ES-I3 (cell line): ENCODE measurements around the gene LEKR1.
"Not testable (repeated sequence)": the region's sequence is repeated elsewhere in the genome, so short reads cannot be mapped to it uniquely, and the experiment has no call there.

Experiments used
- H3K36me3 ChIP-seq: 2 replicates; pipeline ENCODE4 v1.6.1; 2013; ENCODE audit warnings: mild to moderate bottlenecking, low read length, control low read depth, moderate library complexity; ENCODE audit not compliant: insufficient read depth
- H3K4me1 ChIP-seq: 2 replicates; pipeline ENCODE4 v1.6.1; 2013; ENCODE audit warnings: mild to moderate bottlenecking, control low read depth, low read length; ENCODE audit not compliant: insufficient read depth
- H3K9ac ChIP-seq: 2 replicates; pipeline ENCODE4 v1.6.1; 2013; ENCODE audit warnings: low read depth, mild to moderate bottlenecking, low read length, moderate library complexity
- H3K9me3 ChIP-seq: 2 replicates; pipeline ENCODE4 v1.6.1; 2013; ENCODE audit warnings: mild to moderate bottlenecking, low read length, moderate library complexity; ENCODE audit not compliant: control insufficient read depth, insufficient read depth

The LEKR1 gene

DNA sequence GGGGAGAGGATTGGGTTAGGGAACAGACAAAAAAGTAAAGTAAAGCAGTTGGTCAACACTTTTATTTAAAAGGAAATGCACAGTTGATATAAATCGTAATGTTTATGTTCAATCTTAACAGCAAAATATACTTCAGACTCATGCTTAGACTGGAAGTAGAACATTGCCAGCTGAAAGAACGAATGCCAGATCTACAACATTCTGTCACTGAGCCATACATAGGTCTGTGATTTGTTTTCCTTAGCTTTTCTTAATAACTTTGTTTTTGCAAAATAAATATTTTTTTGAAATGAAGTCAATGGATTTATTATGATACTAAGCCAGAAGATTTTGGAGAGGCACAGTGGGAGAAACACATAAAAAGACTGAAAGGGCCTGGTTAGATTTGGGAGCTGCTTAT, 62.0 kb downstream of the LEKR1 start:
- H3K36me3 ChIP-seq = no peaks in the 10 kb centered on the region
- H3K9me3 ChIP-seq = no peaks in the 10 kb centered on the region
- H3K9ac ChIP-seq = no peak overlapping the region
- H3K4me1 ChIP-seq = no peaks in the 10 kb centered on the region

DNA sequence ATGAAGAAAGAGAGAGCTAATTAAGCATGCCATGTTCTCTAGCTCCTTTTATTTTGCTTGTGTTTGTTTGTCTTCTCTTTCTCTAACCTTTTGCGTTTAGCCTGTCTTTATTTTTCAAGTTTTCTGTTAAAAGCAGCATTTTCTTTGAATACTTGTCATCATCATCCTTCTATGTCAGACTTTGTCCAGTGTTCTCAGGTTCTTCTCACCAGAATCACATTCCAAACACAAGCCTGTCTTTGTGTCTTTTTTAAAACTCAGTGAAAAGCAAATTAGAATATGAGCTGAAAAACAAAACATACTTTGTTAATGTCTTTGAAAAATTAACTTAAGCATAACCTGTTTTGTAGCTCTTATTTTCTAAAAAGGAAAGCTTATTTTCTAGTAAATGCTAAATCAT, 62.4 kb downstream of the LEKR1 start:
- no peaks in the 10 kb centered on the region for H3K9me3 ChIP-seq
- no peaks in the 10 kb centered on the region for H3K36me3 ChIP-seq
- no peaks in the 10 kb centered on the region for H3K4me1 ChIP-seq

DNA sequence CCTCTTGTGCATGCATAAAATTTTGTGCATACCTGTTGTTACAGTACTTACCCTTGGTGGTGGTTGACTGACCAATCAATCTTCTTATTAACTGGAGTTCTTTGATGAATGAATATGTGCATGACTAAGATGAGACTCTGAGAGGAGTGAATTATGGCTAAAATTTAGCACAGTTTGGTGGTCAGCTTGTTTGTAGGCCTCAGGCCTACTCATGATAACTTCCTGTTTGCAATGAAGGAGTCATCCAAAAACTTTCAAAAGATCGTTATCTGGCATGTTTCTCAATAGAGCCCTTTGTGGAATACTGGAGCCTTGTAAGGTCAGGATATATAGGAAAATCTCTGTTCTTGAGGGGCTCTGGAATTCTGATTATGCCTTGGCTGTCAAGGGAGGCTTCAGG, 66.5 kb downstream of the LEKR1 start:
- H3K4me1 ChIP-seq = no peaks in the 10 kb centered on the region
- no peaks in the 10 kb centered on the region for H3K9me3 ChIP-seq
- H3K36me3 ChIP-seq = no peaks in the 10 kb centered on the region
- H3K9ac ChIP-seq = no peak overlapping the region

More for the DNA sequence above, 62.4 kb downstream of the LEKR1 start:
- H3K9ac ChIP-seq = no peak overlapping the region

DNA sequence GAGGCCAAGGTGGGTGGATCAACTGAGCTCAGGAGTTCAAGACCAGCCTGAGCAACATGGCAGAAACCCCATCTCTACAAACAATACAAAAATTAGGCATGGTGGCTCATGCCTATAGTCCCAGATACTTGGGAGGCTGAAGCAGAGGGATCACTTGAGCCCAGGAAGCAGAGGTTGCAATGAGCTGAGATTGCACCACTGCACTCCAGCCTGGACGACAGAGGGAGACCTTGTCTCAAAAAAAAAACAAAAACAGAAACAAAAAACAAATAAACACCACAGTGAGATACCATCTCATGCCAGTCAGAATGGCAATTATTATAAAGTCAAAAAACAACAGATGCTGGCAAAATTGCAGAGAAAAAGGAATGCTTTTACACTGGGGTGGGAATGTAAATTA, 69.2 kb downstream of the LEKR1 start:
- H3K9me3 ChIP-seq, H3K4me1 ChIP-seq, H3K9ac ChIP-seq, H3K36me3 ChIP-seq: not testable (repeated sequence)

DNA sequence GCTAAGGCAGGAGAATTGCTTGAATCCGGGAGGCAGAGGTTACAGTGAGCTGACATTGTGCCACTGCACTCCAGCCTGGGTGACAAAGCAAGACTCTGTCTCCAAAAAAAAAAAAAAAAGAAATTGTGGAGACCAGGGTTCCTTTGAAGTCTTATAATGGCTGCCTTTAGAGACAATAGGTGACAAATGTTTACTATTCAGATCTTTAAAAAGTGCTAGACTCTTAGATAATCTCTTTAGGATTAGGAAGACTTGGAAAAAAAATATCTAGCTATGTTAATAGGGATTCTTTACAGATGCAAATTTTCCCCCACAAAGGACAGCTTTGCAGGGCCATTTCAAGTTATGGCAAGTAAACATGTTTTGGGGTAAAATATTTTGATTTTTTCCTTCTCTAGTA, 71.7 kb downstream of the LEKR1 start:
- H3K36me3 ChIP-seq, H3K9ac ChIP-seq: not testable (repeated sequence)

DNA sequence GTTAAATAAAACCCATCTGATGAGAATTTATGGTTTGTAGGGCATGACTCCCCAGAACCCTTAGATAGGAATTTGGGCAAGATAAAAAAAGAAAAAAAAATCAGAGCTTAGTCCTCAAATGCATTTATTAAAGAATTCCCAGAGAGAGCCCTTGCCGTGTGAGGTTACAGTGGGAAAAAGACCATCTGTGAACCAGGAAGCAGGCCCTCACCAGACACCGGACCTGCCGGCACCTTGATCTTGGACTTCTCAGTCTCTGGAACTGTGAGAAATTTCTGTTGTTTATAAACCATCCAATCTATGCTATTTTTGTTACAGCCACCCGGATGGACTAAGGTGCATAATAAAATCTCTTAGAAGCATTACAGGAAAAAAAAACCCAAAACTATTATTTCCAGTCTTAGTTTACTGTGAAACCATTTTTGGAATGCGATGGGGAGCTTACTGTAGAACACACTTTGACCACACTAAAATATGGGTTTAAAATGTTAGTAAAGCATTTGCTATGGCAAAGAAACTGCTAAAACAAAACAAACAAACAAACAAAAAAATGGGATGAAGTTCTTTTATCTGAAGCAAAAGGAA, 72.2 kb downstream of the LEKR1 start:
- Histone ChIP-seq H3K36me3 (no peaks in the 10 kb centered on the region), H3K4me1 (no peaks in the 10 kb centered on the region; the same call in 1 of the 2 replicates), H3K9me3 (no peaks in the 10 kb centered on the region), H3K9ac (no peak overlapping the region)

More for the DNA sequence above, 71.7 kb downstream of the LEKR1 start:
- not testable (repeated sequence) for H3K9me3 ChIP-seq, H3K4me1 ChIP-seq

DNA sequence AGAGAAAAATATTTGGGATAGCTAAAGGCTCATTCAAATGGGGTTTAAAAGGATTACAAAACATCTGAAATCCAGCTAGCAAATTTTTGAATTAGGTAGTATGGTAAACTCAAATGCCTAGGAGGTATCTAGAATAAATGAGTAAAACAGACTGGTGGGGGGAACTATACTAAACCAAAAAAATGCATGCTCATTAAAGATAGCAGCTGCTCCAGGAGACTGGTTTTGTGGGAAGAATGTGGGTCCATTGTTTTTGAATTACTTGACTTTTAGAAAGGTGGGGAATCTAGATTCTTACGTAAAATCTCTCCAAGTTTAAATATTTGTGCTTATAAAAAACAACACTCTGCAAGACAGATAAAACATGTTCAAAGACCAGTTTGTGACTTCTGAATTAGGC, 73.8 kb downstream of the LEKR1 start:
- Histone ChIP-seq H3K9ac (no peak overlapping the region), H3K9me3 (no peaks in the 10 kb centered on the region), H3K4me1 (no peaks in the 10 kb centered on the region; the same call in 1 of the 2 replicates), H3K36me3 (no peaks in the 10 kb centered on the region)

DNA sequence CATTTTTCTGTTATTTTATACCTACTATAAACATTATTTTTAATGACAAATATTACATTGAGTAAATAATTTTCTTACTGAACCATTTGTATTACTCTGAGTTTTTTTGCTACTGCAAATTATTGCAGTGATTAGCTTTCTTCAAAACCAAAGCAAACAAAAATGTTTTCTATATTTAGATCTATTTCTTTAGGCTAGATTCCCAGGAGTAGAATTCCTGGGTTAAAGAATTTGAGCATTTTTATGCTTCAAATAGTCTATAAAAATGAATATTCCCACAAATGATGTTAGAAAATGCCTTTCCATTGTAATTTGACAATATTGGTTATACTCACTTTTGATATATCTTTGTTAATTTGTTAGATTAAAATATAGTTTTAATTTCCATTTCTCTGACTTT, 76.8 kb downstream of the LEKR1 start:
- Histone ChIP-seq H3K4me1 (no peaks in the 10 kb centered on the region; the same call in 1 of the 2 replicates), H3K9me3 (no peaks in the 10 kb centered on the region), H3K9ac (no peak overlapping the region), H3K36me3 (no peaks in the 10 kb centered on the region)

DNA sequence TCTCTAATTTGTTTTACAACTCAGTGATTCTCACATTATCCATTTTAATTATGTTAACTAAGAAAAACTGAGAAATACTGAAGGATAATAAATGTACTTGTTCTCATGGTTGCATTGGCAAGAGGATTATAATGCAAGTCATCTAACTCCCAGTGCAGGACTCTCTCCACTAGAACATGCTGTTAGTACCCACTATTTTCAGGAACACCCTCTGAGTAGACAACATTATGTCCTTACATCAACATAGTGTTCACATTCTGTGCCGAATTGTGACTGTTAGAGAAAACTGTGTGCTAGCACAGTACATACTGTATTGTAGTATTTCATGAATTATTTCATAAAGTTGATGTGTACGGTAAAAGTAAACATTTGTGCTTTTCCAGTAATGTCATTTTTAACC, 80.1 kb downstream of the LEKR1 start:
- no peaks in the 10 kb centered on the region for H3K36me3 ChIP-seq
- no peaks in the 10 kb centered on the region for H3K9me3 ChIP-seq
- no peaks in the 10 kb centered on the region for H3K4me1 ChIP-seq
- H3K9ac ChIP-seq = no peak overlapping the region

DNA sequence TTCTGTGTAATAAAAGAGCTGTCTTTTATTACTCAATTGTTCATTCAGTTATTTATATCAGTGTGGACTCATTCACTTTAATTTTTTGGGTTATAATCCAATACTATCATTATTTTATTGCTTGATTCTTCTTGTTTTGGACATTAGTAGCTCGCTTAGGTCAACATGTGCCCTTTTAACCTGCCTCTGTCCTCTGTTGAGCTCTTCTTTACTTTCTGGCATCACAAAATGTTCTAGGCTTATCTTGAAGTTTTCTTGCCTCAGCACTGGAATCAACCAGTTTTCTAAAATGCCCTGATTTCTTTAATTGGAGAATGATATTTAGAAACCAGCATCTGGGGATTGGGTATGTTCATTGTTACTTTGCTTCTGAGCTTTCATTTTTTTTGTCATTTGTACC, 82.2 kb downstream of the LEKR1 start:
- Histone ChIP-seq H3K36me3 (no peaks in the 10 kb centered on the region), H3K9me3 (no peaks in the 10 kb centered on the region), H3K9ac (no peak overlapping the region), H3K4me1 (no peaks in the 10 kb centered on the region)

DNA sequence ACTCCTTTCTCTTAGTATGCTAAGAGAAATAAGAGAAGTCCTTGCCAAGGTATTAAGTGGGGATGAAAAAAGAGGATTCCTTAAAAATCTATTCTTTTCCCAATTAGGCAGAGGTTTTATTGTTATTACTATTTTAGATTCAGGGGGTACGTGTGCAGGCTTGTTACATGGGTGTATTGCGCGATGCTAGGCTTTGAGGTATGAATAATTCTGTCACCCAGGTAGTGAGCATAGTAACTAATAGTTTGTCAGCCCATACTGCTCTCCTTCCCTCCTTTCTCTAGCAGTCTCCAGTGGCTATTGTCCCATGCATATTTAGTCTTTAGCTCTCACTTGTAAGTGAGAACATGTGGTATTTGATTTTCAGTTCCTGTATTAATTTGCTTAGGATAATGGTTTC, 83.9 kb downstream of the LEKR1 start:
- Histone ChIP-seq H3K9ac (no peak overlapping the region), H3K36me3 (no peaks in the 10 kb centered on the region), H3K9me3 (no peaks in the 10 kb centered on the region), H3K4me1 (no peaks in the 10 kb centered on the region)

DNA sequence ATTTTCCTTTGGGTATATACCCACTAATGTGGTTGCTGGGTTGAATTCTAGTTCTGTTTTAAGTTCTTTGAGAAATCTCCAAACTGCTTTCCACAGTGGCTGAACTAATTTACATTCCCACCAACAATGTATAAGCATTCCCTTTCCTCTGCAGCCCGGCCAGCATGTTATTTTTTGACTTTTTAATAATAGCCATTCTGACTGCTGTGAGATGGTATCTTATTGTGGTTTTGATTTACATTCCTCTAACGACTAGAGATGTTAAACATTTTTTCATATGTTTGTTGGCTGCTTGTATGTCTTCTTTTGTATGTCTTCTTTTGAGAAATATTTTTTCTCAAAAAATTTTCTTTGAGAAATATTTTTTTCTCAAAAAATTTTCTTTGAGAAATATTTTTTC, 84.7 kb downstream of the LEKR1 start:
- H3K4me1 ChIP-seq, H3K36me3 ChIP-seq, H3K9me3 ChIP-seq, H3K9ac ChIP-seq: not testable (repeated sequence)

DNA sequence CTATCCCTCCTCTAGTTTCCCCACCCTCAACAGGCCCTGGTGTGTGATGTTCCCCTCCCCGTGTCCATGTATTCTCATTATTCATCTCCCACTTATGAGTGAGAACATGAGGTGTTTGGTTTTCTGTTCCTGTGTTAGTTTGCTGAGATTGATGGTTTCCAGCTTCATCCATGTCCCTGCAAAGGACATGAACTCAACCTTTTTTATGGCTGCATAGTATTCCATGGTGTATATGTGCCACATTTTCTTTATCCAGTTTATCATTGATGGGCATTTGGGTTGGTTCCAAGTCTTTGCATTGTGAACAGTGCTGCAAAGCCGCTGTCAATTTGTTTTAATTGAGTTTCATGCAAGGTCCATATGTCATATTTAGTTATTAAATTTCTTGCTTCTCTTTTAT, 88.1 kb downstream of the LEKR1 start:
- not testable (repeated sequence) for H3K4me1 ChIP-seq, H3K9me3 ChIP-seq

DNA sequence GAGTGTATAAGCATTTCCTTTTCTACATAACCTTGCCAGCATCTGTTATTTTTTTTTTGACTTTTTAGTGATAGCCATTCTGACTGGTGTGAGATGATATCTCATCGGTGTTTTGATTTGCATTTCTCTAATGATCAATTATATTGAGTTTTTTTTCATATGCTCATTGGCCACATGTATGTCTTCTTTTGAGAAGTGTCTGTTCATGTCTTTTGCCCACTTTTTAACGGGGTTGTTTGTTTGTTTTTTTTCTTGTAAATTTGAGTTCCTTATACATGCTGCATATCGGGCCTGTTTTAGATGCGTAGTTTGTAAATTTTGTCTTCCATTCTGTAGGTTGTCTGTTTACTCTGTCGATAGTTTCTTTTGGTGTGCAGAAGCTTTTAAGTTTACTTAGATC, 89.2 kb downstream of the LEKR1 start:
- H3K4me1 ChIP-seq = no peaks in the 10 kb centered on the region; the same call in 1 of the 2 replicates
- H3K36me3 ChIP-seq = no peaks in the 10 kb centered on the region
- H3K9me3 ChIP-seq = no peaks in the 10 kb centered on the region
- H3K9ac ChIP-seq = no peak overlapping the region

More for the DNA sequence above, 88.1 kb downstream of the LEKR1 start:
- not testable (repeated sequence) for H3K9ac ChIP-seq, H3K36me3 ChIP-seq

DNA sequence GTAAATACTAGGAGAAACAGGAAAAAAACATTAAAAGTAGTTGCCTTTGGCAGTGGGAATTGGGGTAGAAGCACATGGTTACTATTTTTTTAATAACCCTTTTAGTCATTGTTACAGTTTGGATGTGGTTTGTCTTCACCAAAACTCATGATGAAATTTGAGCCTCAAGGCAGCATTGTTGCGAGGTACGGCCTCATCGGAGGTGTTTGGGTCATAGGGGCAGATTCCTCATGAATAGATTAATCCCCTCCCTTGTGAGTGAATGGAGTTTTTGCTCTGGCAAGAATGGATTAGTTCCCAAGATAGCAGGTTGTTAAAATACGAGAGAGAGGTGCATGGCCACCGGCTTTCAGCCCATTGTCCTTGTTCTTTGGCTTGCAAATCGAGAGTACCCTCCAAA, 92.6 kb downstream of the LEKR1 start:
- Histone ChIP-seq H3K4me1 (no peaks in the 10 kb centered on the region; the same call in 1 of the 2 replicates), H3K9ac (no peak overlapping the region), H3K9me3 (0 out of 2 replicates have a peak, but pooled peaks cover 3% of the 10 kb centered on the region), H3K36me3 (no peaks in the 10 kb centered on the region)

DNA sequence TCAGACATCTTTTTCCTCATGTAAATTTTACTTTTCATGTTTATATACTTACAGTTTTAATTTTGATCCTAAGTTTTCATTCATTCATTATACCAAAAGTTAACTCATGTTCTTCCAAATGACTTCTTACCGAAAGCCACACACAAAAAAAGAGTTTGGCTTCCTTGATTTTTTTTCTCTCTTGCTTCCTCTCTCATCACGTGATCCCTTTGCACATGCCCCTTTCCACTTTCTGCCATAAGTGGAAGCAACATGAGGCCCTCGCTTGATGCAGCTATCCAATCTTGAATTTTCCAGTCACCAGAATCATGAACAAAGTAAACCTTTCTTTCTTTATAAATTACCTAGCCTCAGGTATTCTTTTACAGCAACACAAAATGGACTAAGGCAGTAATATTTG, 93.7 kb downstream of the LEKR1 start:
- Histone ChIP-seq H3K4me1 (no peaks in the 10 kb centered on the region; the same call in 1 of the 2 replicates), H3K36me3 (no peaks in the 10 kb centered on the region), H3K9me3 (0 out of 2 replicates have a peak, but pooled peaks cover 3% of the 10 kb centered on the region), H3K9ac (no peak overlapping the region)
